ENCODE measurements around the gene KLHDC10. TPM values are rescaled to one million over a fixed set of nuclear protein-coding genes. Genes with fewer than 3 reads are reported as not detected.

KLHDC10 gene
- total RNA-seq, 4 donors from 2014 or later = 16.5 to 25.0 (median 20.1) TPM

GRCh38 chr7:130087364-130087763 lies 17.0 kb downstream of the KLHDC10 start:
- no peak overlapping the region for H3K4me3 ChIP-seq

DNA sequence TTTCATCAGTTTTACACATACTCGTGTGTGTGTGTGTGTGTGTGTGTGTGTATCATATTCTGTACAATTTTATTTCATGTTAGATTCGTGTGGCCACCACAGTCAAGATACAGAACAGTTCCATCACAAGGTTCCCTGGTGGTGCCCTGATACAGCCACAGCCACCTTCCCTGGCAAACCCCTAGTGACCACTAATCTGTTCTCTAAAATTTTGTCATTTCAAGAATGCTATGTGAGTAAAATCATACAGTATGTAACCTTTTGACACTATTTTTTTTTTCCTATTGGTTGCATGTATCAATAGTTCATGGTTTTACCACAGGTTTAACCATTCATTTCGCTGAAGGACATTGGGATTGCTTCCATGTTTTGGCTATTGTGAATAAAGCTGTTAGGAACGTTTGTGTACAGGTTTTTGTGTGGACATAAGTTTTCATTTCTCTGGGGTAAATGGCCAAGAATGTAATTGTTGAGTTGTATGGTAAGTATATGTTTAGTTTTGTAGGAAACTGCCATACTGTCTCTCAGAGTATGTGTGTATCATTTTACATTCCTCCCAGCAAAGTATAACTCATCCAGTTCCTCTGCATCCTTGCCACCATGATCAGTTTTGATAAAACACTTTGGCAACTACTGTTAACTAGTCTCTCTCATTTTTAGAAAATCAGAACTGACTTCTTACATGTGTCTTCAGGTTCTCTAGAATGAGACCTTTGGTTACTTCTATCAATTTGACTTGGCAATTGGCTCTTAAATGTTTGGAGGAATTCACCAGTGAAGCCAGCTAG lies 20.6 kb downstream of the KLHDC10 start:
- TF ChIP-seq POLR2A (IDR thresholded peaks at IDR 0.05) (no peak), CTCF (IDR thresholded peaks at IDR 0.05) (no peak)
- Histone ChIP-seq H3K27ac (no peak overlapping the region), H3K27me3 (no peaks in the 10 kb centered on the region), H3K36me3 (no peaks in the 10 kb centered on the region), H3K9me3 (no peaks in the 10 kb centered on the region), H3K4me3 (no peak overlapping the region), H3K4me1 (peaks cover 0 to 8% (median 0%) of the 10 kb centered on the region in 4 donors)
- no peak for DNase-seq

More at GRCh38 chr7:130087364-130087763, 17.0 kb downstream of the KLHDC10 start:
- no peaks in the 10 kb centered on the region for H3K27me3 ChIP-seq
- H3K9me3 ChIP-seq = no peaks in the 10 kb centered on the region
- TF ChIP-seq POLR2A (IDR thresholded peaks at IDR 0.05) (no peak), CTCF (IDR thresholded peaks at IDR 0.05) (no peak)
- no peaks in the 10 kb centered on the region for H3K4me1 ChIP-seq
- H3K36me3 ChIP-seq = no peaks in the 10 kb centered on the region
- H3K27ac ChIP-seq = no peak overlapping the region
- DNase-seq = no peak

- Histone ChIP-seq H3K36me3 (no peaks in the 10 kb centered on the region), H3K4me3 (no peak overlapping the region), H3K27me3 (no peaks in the 10 kb centered on the region), H3K4me1 (peaks cover 0 to 10% (median 0%) of the 10 kb centered on the region in 4 donors), H3K27ac (no peak overlapping the region), H3K9me3 (no peaks in the 10 kb centered on the region)
- DNase-seq = no peak
- TF ChIP-seq POLR2A (IDR thresholded peaks at IDR 0.05) = no peak
- no peak for TF ChIP-seq CTCF (IDR thresholded peaks at IDR 0.05)
Observed at GRCh38 chr7:130091999-130092398, 21.7 kb downstream of the KLHDC10 start.

GRCh38 chr7:130092598-130092997 lies 22.3 kb downstream of the KLHDC10 start:
- no peaks in the 10 kb centered on the region for H3K27me3 ChIP-seq
- no peaks in the 10 kb centered on the region for H3K9me3 ChIP-seq
- no peak overlapping the region for H3K27ac ChIP-seq
- peaks cover 0 to 10% (median 0%) of the 10 kb centered on the region in 4 donors for H3K4me1 ChIP-seq
- TF ChIP-seq POLR2A (IDR thresholded peaks at IDR 0.05) (no peak), CTCF (IDR thresholded peaks at IDR 0.05) (no peak)
- H3K36me3 ChIP-seq = no peaks in the 10 kb centered on the region
- DNase-seq = no peak
- H3K4me3 ChIP-seq = no peak overlapping the region

DNA sequence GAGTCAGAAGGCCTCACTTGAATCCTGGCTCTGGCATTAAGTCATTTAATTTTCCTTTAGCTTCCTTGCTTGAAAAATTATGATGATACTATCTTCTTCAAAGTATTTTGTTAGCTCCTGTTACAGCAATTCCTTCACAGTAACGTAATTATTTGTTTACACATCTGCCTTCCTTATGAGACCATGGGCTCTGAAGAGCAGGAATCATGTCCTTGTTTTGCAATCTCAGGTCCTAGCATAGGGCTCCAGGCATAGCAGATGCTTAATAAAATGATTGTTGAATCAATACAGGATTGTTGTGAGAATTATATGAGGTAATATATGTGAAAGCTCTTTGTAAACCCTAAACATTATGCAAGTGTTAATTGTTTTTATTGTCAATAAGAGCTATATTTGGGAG lies 25.5 kb downstream of the KLHDC10 start:
- H3K9me3 ChIP-seq = no peaks in the 10 kb centered on the region
- no peak for DNase-seq
- peaks cover 0 to 10% (median 0%) of the 10 kb centered on the region in 4 donors for H3K4me1 ChIP-seq
- H3K27ac ChIP-seq = no peak overlapping the region
- TF ChIP-seq POLR2A (IDR thresholded peaks at IDR 0.05) (no peak), CTCF (IDR thresholded peaks at IDR 0.05) (no peak)
- H3K27me3 ChIP-seq = no peaks in the 10 kb centered on the region
- H3K4me3 ChIP-seq = no peak overlapping the region
- no peaks in the 10 kb centered on the region for H3K36me3 ChIP-seq
